SU-DHL-6 (cell line): Measurements from ENCODE around the gene CSF1R.

ENCODE experiments used
- CTCF ChIP-seq: fragments of 200-600 bp; sonication (generic); IDR thresholded peaks from one replicate; pipeline ENCODE4 v1.5.1; 2017; ENCODE audit warnings: antibody characterized with exemption, mild to moderate bottlenecking, low read length, moderate library complexity; ENCODE audit not compliant: insufficient read depth, poor library complexity, severe bottlenecking
- EZH2phosphoT487 ChIP-seq: fragments of 200-600 bp; sonication (generic), shearing (Covaris generic); conservative IDR thresholded peaks from 2 replicates; pipeline ENCODE4 v1.6.1; 2018; ENCODE audit warnings: mild to moderate bottlenecking, antibody characterized with exemption, low read length, moderate library complexity, mixed read lengths

- no peak for TF ChIP-seq CTCF
- no peak for TF ChIP-seq EZH2phosphoT487
Observed at GRCh38 chr5:150075806-150076205, 10.5 kb downstream of the CSF1R start.
